ENCODE measurements around the gene UBE2QL1.

Gene UBE2QL1

GRCh38 chr5:6453937-6454560 lies 5.4 kb downstream of the UBE2QL1 start:
- no peak for DNase-seq (ENCODE audit: low read depth in 4 of 4, low spot score in 1 of 4)

- DNase-seq (ENCODE audit: low read depth in 4 of 4, low spot score in 1 of 4), result no peak
Measured at GRCh38 chr5:6454628-6455053, 6.0 kb downstream of the UBE2QL1 start.

- no peak for DNase-seq (ENCODE audit: low read depth in 4 of 4, low spot score in 1 of 4)
Measured at GRCh38 chr5:6455571-6456200, 7.0 kb downstream of the UBE2QL1 start.

- no peak for DNase-seq (ENCODE audit: low read depth in 4 of 4, low spot score in 1 of 4)
Measured at GRCh38 chr5:6456766-6457370, 8.2 kb downstream of the UBE2QL1 start.

DNA sequence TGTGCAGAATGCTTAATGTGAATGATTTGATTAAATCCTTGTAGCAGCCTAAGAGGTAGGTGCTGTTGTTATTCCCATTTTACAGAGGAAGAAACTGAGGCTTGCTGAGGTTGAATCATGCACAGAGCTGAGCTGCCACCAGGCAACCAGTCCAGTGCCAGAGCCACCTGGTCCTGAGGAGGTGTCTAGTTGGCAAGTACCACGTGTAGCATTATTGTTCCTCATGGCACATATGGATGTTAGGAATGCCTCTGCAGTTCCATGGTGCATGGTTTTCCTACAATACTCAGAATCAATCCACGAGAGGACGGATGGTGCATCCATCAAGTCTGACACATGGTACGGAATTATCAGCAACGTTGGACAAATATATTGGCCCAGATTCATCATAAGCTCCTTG lies 8.9 kb downstream of the UBE2QL1 start:
- DNase-seq (ENCODE audit: low read depth in 4 of 4, low spot score in 1 of 4), result no peak

- no peak for DNase-seq (ENCODE audit: low read depth in 4 of 4, low spot score in 1 of 4)
Measured at GRCh38 chr5:6458833-6459232, 10.2 kb downstream of the UBE2QL1 start.

DNA sequence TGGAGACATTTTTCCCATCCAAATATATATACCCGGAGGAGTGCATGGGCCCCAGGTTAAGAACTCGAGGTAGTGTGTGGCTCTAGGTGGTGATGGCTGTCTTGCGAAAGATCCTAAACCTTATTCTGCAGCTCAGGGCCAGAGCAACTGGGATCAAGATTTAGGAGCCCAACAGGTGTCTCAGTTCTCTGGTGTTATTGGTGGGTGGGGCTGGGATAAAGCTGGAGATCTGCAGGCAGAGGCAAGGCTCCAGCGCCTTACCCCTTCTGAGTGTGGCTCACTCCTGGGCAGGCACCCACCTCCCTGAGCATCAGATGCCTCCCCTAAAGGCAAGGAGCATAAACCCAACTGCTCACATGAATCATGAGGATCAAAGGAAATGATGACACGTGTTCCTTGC lies 11.2 kb downstream of the UBE2QL1 start:
- no peak for DNase-seq (ENCODE audit: low read depth in 4 of 4, low spot score in 1 of 4)

DNA sequence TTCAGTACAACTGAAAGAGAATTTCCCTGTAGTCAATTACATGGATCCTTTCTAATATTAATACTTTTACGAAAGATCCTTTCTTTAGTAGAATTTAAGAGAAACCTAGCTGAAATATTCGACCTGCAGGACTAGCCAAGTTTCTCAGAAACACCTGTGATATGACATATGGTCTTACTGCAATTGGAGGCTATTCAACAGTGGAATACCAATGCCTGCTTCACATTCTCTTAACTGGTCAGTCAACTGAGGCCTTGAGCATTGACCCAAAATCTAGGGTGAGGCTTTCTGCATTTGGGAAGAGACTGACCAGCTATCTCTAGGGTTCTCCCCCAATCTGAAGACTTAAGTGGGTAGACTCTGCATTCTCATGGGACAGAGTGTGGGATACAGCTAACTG lies 12.3 kb downstream of the UBE2QL1 start:
- no peak for DNase-seq (ENCODE audit: low read depth in 4 of 4, low spot score in 1 of 4)

DNA sequence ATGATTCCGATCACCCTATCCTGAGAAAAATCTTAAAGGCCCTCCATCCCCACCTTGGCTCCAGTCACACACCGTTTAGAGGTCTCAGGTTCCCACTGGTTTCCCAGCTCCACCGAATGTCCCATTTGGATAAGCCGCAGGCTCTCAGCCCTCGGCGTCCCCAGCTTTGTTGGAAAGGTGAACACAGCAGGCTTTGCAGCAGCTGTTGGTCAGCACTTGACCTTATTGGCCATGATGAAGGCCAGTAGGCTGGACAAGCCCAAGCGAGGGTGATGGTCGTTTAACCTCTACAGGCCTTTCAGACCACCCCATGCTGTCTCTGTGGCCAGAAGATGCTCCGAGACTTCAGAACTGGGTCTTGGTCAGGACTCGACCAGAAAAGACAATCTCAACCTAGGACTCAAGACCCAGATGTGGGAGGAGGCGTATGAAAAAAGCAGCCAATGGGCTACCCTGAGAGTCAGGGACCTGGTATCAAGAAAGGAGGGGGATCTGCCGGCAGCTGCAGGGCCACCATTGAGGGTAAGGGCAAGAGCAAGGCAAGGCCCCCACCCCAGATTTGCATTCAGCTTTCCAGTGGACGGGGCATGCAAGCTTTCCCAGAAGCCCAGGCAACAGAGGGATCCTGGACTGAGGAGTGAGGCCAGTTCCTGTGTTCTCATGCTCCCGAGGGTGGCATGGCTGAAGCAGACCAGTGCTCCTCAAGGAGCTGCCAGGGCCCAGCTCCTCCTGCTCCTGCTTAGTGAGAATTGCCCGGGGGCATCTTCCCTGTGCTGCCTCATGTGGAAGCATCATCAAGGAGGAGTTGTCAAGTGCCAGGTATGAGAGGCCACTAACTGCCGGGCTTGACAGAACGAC lies 13.4 kb downstream of the UBE2QL1 start:
- DNase-seq (ENCODE audit: low read depth in 4 of 4, low spot score in 1 of 4), result no peak

DNA sequence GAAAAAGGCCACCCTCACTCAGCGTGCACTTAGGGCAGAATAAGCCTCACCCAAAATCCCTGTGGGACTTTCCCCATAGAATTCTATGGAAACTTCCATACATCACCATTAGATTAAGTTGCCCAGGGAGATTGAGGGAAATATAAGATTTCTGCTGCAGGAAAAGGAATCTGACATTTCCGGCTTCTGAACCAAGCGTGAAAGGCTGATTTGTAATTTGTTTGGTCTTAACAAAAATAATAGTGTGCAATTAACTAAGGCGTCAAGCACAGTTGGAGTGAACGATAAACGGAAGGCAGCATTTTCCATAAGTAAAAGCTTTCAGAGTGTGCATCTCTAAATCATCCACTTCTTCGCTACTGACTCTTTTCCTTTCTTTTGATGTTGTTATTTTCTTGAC lies 14.0 kb downstream of the UBE2QL1 start:
- DNase-seq (ENCODE audit: low read depth in 4 of 4, low spot score in 1 of 4), result no peak

DNA sequence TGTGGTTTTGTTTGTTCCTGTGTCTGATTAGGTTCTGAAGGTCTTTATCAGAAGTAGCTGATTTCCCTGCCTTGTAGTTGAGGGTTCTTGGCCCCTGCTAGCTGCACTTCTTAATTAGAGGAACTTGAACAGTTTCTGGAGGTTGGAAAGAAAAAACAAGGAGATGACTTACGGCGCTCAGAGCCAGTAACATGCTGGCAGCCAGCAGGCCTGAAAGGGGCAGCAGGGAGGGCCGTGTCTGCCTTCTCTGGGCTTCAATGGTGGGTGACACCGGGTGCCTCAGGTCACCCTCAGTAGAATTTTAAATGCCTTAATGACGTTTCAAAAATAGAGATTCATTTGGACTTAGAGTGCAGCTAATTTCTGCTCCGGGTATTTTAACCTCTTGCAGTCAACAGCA lies 15.8 kb downstream of the UBE2QL1 start:
- no peak for DNase-seq (ENCODE audit: low read depth in 4 of 4, low spot score in 1 of 4)

GRCh38 chr5:6465831-6466790 lies 17.5 kb downstream of the UBE2QL1 start:
- DNase-seq (ENCODE audit: low read depth in 4 of 4, low spot score in 1 of 4), result no peak

DNA sequence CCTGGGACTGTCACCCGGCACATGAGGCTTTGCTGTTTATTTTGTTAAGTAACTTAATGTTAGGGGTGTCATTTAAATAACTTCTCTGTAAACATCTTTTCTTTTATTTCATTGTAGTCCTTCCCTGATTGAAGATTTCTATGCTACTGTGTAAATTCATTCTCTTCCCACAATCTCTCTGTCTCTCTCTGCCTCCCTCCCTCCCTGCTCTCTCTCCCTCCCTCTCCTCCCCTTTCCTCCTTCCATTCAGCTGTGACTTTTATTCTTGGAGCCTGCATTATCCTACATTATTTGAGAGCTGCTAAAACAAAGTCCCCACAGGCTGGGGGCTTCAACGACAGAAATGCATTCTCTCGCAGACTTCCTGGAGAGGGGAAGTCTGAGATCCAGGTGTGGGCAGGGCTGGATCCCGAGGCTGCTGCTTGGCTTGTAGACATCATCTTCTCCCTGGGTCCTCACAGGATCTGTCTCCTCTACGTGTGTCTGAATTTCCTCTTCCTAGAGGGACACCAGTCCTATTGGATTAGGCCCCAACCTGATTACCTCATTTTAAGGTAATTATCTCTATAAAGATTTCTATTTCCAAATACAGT lies 18.4 kb downstream of the UBE2QL1 start:
- DNase-seq (ENCODE audit: low read depth in 4 of 4, low spot score in 1 of 4), result no peak

DNA sequence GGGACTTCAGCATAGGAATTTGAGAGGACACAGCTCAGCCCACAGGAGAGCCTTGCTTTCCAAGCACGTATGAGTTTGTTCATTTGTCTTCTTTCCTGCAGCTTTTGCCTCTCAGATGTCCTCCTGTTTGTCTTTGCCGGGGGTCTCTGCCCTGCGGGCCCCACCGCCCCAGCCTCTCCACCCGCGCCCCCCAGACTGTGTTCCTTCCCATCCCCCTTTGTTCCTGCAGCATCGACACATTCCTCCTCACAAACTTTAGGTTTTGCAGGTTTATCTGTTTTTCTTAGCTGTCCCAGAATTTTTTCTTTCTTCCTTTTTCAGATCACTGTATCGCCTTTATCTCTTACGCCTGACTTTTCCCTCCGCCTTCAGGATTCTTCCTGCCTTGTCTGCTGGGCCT lies 18.9 kb downstream of the UBE2QL1 start:
- DNase-seq (ENCODE audit: low read depth in 4 of 4, low spot score in 1 of 4), result no peak

DNA sequence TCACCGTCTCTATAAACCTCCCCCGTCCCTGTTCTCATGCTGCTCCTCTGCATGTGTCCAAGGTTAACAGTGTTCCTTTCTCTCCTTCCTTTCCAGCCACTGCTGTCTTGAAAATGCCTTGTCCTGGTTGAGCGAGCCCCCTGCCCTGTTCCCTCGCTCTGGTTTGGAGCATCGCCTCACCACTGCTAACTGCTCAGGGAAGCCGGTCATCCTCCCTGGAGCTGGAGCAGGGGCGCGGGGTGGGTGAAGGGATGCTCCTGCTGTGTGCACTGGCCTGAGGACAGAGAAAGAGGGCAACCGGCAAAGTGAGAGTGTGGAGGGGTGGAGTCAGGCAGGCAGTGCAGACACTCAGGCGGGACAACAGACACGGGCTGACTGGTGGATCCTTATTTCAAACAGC lies 19.4 kb downstream of the UBE2QL1 start:
- no peak for DNase-seq (ENCODE audit: low read depth in 4 of 4, low spot score in 1 of 4)

DNA sequence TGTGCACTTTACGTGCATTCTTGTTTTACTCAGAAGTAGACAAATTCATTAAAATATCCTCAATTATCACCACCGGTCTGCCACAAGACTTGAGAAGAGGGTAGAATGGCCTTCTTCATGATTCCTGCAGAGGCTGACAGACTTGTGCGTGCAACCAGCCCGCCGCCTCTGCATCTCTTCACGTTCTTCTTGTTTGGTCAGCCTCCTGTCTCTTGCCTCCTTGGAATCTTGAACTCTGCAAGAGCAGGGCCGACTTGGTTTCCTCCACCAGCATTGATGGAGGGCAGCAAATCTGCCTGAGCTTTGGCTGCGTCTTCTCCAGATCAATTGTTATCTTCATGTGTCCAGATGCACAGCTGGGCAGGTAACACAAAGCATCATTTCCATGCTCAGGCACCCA lies 20.2 kb downstream of the UBE2QL1 start:
- no peak for DNase-seq (ENCODE audit: low read depth in 4 of 4, low spot score in 1 of 4)

- DNase-seq (ENCODE audit: low read depth in 4 of 4, low spot score in 1 of 4), result no peak
Measured at GRCh38 chr5:6469836-6470235, 21.2 kb downstream of the UBE2QL1 start.

- no peak for DNase-seq (ENCODE audit: low read depth in 4 of 4, low spot score in 1 of 4)
Measured at GRCh38 chr5:6470672-6471071, 22.0 kb downstream of the UBE2QL1 start.

GRCh38 chr5:6471252-6471651 lies 22.6 kb downstream of the UBE2QL1 start:
- no peak for DNase-seq (ENCODE audit: low read depth in 4 of 4, low spot score in 1 of 4)

GRCh38 chr5:6472792-6473191 lies 24.1 kb downstream of the UBE2QL1 start:
- no peak for DNase-seq (ENCODE audit: low read depth in 4 of 4, low spot score in 1 of 4)
